Esophagus muscularis mucosa (tissue), 4 donors: ENCODE measurements around the gene DSC3. TPM values are rescaled to one million over a fixed set of nuclear protein-coding genes. Genes with fewer than 3 reads are reported as not detected.

Experiments used
- DNase-seq: peaks from one replicate; pipeline ENCODE4 v3.0.0-alpha.2; 2017; ENCODE audit errors: extremely low spot score
- H3K27ac ChIP-seq, 4 donors: fragments of 200-600 bp; sonication (generic); replicated peaks in 1 of 4; 1 replicate in 3 of 4; 2 replicates in 1 of 4; pipeline ENCODE4 v1.5.1; 2016 to 2019; ENCODE audit warnings: mild to moderate bottlenecking in 1 of 4
- H3K27me3 ChIP-seq, 4 donors: fragments of 200-600 bp; sonication (generic); one replicate each; pipeline versions ENCODE4 v1.5.1 to v1.6.0; 2016 to 2019
- H3K36me3 ChIP-seq, 4 donors: fragments of 200-600 bp; sonication (generic); one replicate each; pipeline ENCODE4 v1.5.1; 2016 to 2019
- H3K4me1 ChIP-seq, 4 donors: fragments of 200-600 bp; sonication (generic); one replicate each; pipeline ENCODE4 v1.5.1; 2016 to 2019
- H3K4me3 ChIP-seq, 4 donors: fragments of 200-600 bp; sonication (generic); 1 replicate in 2 of 4; 2 replicates in 2 of 4; pipeline ENCODE4 v1.5.1; 2016 to 2019; ENCODE audit warnings: mild to moderate bottlenecking in 4 of 4, moderate library complexity in 1 of 4
- H3K9me3 ChIP-seq, 4 donors: fragments of 200-600 bp; sonication (generic); 1 replicate in 3 of 4; 2 replicates in 1 of 4; pipeline ENCODE4 v1.5.1; 2016 to 2019
- EP300 ChIP-seq: sonication (generic); formaldehyde crosslinking; IDR thresholded peaks from one replicate; pipeline ENCODE4 v1.6.1; 2017; ENCODE audit warnings: antibody characterized with exemption
- POLR2A ChIP-seq: fragments of 450-650 bp; IDR thresholded peaks from one replicate; pipeline ENCODE4 v1.6.1; 2017; ENCODE audit warnings: antibody characterized with exemption, moderate library complexity, mild to moderate bottlenecking, low read depth
- POLR2AphosphoS5 ChIP-seq, 2 donors: sonication (generic); formaldehyde crosslinking; IDR thresholded peaks; one replicate each; pipeline ENCODE4 v1.6.1; 2017; ENCODE audit warnings: antibody characterized with exemption in 2 of 2
- WGBS: methylation state at CpG from one replicate; pipeline ENCODE4 v1.1.5; 2018; 5-methylcytosine and 5-hydroxymethylcytosine counted together
- intact Hi-C: fragments of 100-400 bp; cut with DNase I; formaldehyde crosslinking; loops from one replicate; pipeline ENCODE4 v1.15.1; 2023
- total RNA-seq, 4 donors: library from RNA; depleted of rRNA; stranded (reverse); fragments of >200 nt; gene quantifications; one replicate each; pipeline versions ENCODE4 v1.1.0 to v1.2.1, GENCODE V29; 2016
- TF ChIP-seq, protein P1 (sequence below), 3 experiments: fragments of 200-600 bp in 2 of 3; fragments of 450-650 bp in 1 of 3; sonication (generic) in 2 of 3; IDR thresholded peaks; one replicate each; pipeline ENCODE4 v1.5.1; 2017 to 2019; ENCODE audit warnings: antibody characterized with exemption in 3 of 3, mild to moderate bottlenecking in 2 of 3, moderate library complexity in 1 of 3

Gene DSC3
- total RNA-seq, 4 donors from 2014 or later: under 0.01 to 0.52 (median 0.23) TPM; not detected in 1

DNA sequence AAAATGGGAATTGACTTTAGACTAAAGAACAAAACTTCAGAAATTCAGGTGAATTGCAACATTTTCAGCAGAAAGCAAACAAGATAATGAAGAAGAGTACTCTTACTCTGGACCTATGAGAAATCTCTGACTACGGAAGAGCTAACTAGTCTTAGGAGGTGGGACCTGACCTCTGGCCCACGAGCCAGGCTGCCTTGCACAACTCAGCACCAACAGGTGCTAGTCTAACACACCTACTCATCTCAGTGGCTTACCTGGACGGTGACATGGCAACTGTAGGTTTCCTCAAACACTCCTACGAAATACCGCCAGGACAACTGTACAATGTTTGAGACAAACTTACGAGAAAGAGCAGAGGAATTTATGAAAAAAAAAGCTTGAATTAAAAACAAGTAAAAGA lies 3.1 kb upstream of the DSC3 start:
- Histone ChIP-seq H3K4me1 (peaks cover 16 to 23% (median 22%) of the 10 kb centered on the region in 4 donors), H3K4me3 (no peak overlapping the region), H3K27ac (no peak overlapping the region), H3K36me3 (no peaks in the 10 kb centered on the region), H3K27me3 (peaks cover 0 to 45% (median 24%) of the 10 kb centered on the region in 4 donors), H3K9me3 (no peaks in the 10 kb centered on the region)
- no peak for DNase-seq
- TF ChIP-seq, protein P1, sequence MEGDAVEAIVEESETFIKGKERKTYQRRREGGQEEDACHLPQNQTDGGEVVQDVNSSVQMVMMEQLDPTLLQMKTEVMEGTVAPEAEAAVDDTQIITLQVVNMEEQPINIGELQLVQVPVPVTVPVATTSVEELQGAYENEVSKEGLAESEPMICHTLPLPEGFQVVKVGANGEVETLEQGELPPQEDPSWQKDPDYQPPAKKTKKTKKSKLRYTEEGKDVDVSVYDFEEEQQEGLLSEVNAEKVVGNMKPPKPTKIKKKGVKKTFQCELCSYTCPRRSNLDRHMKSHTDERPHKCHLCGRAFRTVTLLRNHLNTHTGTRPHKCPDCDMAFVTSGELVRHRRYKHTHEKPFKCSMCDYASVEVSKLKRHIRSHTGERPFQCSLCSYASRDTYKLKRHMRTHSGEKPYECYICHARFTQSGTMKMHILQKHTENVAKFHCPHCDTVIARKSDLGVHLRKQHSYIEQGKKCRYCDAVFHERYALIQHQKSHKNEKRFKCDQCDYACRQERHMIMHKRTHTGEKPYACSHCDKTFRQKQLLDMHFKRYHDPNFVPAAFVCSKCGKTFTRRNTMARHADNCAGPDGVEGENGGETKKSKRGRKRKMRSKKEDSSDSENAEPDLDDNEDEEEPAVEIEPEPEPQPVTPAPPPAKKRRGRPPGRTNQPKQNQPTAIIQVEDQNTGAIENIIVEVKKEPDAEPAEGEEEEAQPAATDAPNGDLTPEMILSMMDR (IDR thresholded peaks at IDR 0.05): no peak
- TF ChIP-seq POLR2AphosphoS5 (IDR thresholded peaks at IDR 0.05) (no peak), EP300 (no peak), POLR2A (no peak)
- intact Hi-C loops: no loop called here
- 77% methylated on average over 6 of the region's 6 CpGs for WGBS

DNA sequence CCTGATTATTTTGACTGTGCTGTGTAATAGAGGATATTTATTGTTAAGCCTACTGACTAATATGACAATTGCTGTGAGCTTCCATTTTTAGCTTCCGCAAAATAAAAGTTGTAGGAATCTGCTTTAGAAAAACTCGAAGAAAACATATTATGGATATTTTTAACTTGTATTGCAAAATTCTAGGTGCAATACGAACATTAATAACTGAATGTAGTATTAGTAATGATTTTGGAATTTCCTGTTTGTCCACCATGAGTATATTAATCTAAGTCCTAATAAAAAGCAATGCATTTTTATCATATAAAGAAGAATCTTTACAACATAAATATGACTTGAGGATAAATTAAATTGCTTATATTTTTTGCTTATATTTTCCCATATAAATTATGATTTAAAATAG lies 2.4 kb upstream of the DSC3 start:
- TF ChIP-seq, protein P1 (IDR thresholded peaks at IDR 0.05): no peak
- DNase-seq: no peak
- intact Hi-C loops: no loop called here
- no peaks in the 10 kb centered on the region for H3K9me3 ChIP-seq
- no peak overlapping the region for H3K4me3 ChIP-seq
- peaks cover 0 to 51% (median 28%) of the 10 kb centered on the region in 4 donors for H3K27me3 ChIP-seq
- 82% methylated on average over 3 of the region's 3 CpGs for WGBS
- peaks cover 16 to 23% (median 22%) of the 10 kb centered on the region in 4 donors for H3K4me1 ChIP-seq
- H3K27ac ChIP-seq: no peak overlapping the region
- no peaks in the 10 kb centered on the region for H3K36me3 ChIP-seq

DNA sequence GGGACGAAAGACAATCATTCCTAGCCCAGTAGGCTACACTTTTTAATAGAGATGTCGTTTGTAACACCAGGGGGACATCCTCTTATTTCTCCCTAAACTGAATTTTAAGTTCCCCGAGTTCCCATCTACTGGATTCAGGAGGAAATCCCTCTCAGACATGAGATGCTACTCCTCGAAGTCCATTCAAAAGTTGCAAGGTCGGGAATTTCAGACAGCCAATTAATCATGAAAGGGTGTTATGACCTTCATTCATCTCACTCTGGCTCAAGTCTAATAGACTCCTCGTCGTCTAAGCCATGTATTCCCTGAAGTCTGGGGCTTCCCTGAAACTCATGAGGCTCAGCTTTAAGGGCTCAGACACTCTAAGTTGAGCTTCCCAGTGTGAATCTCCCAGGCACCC lies 1.2 kb upstream of the DSC3 start:
- peaks cover 0 to 60% (median 36%) of the 10 kb centered on the region in 4 donors for H3K27me3 ChIP-seq
- no peak for DNase-seq
- H3K4me1 ChIP-seq: peaks cover 16 to 23% (median 22%) of the 10 kb centered on the region in 4 donors
- intact Hi-C loops: no loop called here
- TF ChIP-seq, protein P1 (IDR thresholded peaks at IDR 0.05): no peak
- no peak for TF ChIP-seq POLR2AphosphoS5 (IDR thresholded peaks at IDR 0.05)
- TF ChIP-seq EP300: no peak
- no peak for TF ChIP-seq POLR2A
- no peak overlapping the region for H3K27ac ChIP-seq
- no peak overlapping the region for H3K4me3 ChIP-seq
- H3K36me3 ChIP-seq: no peaks in the 10 kb centered on the region
- WGBS: 62% methylated on average over 7 of the region's 7 CpGs
- no peaks in the 10 kb centered on the region for H3K9me3 ChIP-seq

DNA sequence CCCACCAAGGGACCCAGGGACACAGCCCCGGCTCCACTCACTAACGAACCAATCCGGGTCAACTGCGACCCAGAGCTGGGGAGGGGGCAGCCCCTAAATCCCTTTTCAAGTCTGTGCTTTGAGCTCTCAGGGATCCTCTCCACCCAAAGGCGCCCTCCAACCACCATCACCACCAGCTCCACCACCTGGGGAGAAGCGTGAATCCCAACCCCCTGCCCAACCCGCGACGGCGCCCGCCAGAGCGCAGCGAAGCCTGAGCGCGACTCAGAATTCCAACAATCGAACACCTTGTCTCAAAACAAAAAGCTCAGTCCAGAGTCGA lies 497 bp downstream of the DSC3 start:
- Histone ChIP-seq H3K9me3 (no peaks in the 10 kb centered on the region), H3K36me3 (no peaks in the 10 kb centered on the region), H3K27ac (no peak overlapping the region), H3K4me3 (peak overlapping the region; percentile 24 to 51 (median 40)), H3K4me1 (peaks cover 16 to 23% (median 22%) of the 10 kb centered on the region in 4 donors), H3K27me3 (peaks cover 0 to 65% (median 37%) of the 10 kb centered on the region in 4 donors)
- TF ChIP-seq EP300: no peak
- no peak for TF ChIP-seq POLR2A
- TF ChIP-seq, protein P1 (IDR thresholded peaks at IDR 0.05): no peak
- TF ChIP-seq POLR2AphosphoS5 (IDR thresholded peaks at IDR 0.05): no peak
- DNase-seq: no peak
- intact Hi-C loops: no loop called here
- WGBS: 1% methylated on average over 17 of the region's 17 CpGs
